Measurements from ENCODE around the gene ITPR1.

GRCh38 chr3:4856986-4857385, 363.8 kb downstream of the ITPR1 start:
- TF ChIP-seq ATF3 (IDR thresholded peaks at IDR 0.05) (no peak), REST (IDR thresholded peaks at IDR 0.05) (no peak), GABPA (IDR thresholded peaks at IDR 0.05 in 1 of 2, conservative IDR thresholded peaks at IDR 0.05 in 1 of 2) (no peak), SP1 (IDR thresholded peaks at IDR 0.05) (no peak), RAD21 (IDR thresholded peaks at IDR 0.05) (no peak), MAX (IDR thresholded peaks at IDR 0.05) (no peak), CTCF (IDR thresholded peaks at IDR 0.05; ENCODE audit: low read depth, low read length, missing input control) (no peak), HNF4A (conservative IDR thresholded peaks at IDR 0.05) (no peak), YY1 (IDR thresholded peaks at IDR 0.05) (no peak), FOXA2 (IDR thresholded peaks at IDR 0.05) (no peak), ZBTB33 (IDR thresholded peaks at IDR 0.05) (no peak), TAF1 (conservative IDR thresholded peaks at IDR 0.05) (no peak), JUND (IDR thresholded peaks at IDR 0.05) (no peak)
